Umbilical cord (tissue), 2 donors: ENCODE results near the gene RAB44. TPM values are rescaled to one million over a fixed set of nuclear protein-coding genes. Genes with fewer than 3 reads are reported as not detected.

ENCODE experiments used
- DNase-seq: peaks from one replicate; pipeline ENCODE4 v3.0.0-alpha.2; 2015; ENCODE audit warnings: low spot score
- total RNA-seq: library from RNA; depleted of rRNA; stranded (reverse); fragments of >200 nt; gene quantifications from one replicate; pipeline ENCODE4 v1.2.3, GENCODE V29; 2014; ENCODE audit warnings: low replicate concordance; ENCODE audit not compliant: insufficient read depth

RAB44 gene
- total RNA-seq, 1 donor from 2014 or later: not detected

GRCh38 chr6:36666826-36667591, 30.6 kb upstream of the RAB44 start:
- peak; percentile 71 for DNase-seq

- no peak for DNase-seq
Observed at GRCh38 chr6:36668591-36668990, 29.0 kb upstream of the RAB44 start.

DNA sequence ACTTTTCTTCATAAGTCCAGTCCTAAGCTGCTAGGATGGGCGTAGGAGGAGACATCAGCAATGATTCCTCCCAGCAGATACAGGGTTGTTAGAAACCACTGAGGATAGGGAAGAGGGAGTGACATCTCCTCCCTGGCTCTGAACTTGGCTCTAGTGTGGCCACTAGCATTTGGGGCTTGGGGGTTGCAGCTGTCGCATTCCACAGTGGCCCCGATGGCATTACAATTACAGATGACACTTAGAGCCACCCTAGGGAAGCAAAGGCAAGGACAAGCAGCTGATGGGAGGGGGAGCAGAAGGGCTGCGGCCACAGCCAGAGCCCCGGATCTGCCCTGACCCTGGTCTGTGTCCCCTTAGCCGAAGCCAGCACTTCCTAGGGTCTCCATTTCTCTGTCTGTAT, 28.6 kb upstream of the RAB44 start:
- DNase-seq: no peak

DNA sequence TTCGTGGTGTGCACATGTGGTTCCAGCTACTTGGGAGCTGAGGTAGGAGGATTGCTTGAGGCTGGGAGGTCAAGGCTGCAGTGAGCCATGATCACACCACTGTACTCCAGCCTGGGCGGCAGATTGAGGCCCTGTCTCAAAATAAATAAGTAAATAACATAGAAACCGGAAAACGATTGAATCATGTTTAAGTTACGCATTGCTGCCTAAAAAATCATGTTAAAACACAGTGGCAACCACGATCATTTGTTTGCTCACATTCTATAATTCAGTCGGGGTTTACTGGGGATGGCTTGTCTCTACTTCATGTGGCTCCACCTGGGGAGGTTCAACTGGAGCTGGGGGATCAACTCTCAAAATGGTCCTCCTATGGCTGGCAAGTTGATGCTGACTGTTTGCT, 27.4 kb upstream of the RAB44 start:
- DNase-seq: no peak

DNA sequence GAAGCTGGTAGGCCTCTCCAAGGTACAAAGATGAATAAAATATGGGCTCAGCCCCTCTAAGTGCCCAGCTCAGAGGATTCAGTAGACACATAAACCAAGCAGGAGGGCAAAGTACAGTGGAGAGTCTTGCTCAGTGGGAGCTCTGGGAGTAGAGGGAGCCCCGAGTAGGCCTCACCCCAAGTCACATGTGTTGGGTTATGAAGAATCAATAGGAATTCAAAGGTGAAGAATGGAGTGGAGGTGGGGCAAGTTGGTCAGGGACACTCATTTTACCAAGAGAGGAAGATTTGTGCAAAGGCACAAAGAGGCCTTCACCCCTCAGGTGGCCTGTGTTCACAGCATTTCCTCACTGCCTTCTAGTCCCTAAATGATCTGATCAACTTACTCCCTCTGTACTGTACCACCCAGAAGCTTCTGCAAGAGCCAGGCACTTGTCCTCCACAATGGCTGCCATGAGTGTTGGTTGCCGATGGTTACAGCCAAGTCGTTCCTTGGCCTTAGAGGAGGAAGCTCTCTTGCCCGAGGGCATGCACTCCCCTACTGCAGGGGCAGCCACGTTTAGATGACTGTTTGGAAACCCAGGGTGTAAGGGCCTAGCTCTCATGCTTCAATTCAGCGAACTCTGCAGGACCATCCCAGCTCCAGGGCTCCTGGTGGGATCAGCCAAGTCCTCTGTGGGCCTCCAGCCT, 25.8 kb upstream of the RAB44 start:
- DNase-seq: no peak

DNA sequence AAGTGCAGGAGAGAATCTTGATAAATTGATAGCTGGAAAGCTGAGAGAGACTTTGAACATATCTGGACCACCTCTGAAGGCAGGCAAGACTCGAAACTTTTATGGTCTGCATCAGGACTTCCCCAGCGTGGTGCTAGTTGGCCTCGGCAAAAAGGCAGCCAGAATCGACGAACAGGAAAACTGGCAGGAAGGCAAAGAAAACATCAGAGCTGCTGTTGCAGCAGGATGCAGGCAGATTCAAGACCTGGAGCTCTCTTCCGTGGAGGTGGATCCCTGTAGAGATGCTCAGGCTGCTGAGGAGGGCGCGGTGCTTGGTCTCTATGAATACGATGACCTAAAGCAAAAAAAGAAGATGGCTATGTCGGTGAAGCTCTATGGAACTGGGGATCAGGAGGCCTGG, 23.7 kb upstream of the RAB44 start:
- no peak for DNase-seq

DNA sequence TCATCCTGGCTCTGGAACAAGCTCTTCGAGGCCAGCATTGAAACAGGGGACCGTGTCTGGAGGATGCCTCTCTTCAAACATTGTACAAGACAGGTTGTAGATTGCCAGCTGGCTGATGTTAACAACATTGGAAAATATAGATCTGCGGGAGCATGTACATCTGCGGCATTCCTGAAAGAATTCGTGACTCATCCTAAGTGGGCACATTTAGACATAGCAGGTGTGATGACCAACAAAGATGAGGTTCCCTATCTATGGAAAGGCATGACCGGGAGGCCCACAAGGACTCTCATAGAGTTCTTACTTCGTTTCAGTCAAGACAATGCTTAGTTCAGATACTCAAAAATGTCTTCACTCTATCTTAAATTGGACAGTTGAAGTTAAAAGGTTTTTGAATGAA, 22.7 kb upstream of the RAB44 start:
- no peak for DNase-seq

DNA sequence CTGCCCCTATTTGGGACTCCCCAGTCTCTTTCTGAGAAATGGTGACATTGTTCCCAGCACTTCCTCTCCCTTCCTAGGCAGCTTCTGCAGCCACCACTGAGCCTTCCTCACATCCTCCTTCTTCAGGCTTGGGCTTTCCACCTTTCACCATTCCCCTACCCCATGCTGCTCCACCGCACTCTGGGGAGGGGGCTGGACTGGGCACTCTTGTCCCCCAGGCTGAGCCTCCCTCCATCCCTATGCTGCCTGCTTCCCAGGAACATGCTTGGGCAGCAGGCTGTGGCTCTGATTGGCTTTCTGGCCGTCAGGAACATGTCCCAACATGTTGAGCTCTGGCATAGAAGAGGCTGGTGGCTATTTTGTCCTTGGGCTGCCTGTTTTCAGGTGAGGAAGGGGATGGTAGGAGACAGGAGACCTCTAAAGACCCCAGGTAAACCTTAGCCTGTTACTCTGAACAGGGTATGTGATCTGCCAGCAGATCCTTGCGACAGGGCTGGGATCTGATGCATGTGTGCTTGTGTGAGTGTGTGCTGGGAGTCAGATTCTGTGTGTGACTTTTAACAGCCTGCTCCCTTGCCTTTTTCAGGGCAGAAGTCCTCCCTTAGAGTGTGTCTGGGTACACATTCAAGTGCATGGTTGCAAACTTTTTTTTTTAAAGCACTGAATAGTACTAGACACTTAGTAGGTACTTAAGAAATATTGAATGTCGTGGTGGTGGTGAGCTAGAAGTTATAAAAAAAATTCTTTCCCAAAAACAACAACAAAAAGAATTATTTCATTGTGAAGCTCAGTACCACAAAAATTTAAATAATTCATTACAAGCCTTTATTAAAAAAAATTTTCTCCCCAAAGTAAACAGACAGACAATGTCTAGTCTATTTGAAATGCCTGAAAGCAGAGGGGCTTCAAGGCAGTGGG, 21.2 kb upstream of the RAB44 start:
- DNase-seq: no peak

DNA sequence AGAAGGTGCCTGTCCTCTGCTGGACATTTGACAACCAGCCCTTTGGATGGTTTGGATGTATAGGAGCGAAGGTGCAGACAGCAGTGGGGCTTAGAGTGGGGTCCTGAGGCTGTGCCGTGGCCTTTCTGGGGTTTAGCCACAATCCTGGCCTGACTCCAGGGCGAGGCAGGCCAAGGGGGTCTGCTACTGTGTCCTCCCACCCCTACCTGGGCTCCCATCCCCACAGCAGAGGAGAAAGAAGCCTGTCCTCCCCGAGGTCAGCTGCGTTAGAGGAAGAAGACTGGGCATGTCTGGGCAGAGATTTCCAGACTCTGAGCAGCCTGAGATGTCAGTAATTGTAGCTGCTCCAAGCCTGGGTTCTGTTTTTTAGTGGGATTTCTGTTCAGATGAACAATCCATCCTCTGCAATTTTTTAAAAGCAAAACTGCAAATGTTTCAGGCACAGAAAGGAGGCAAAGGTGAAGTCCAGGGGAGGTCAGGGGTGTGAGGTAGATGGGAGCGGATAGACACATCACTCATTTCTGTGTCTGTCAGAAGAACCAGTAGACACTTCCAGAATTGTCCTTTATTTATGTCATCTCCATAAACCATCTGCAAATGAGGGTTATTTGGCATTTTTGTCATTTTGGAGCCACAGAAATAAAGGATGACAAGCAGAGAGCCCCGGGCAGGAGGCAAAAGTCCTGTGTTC, 20.4 kb upstream of the RAB44 start:
- peak; percentile 57 for DNase-seq

- no peak for DNase-seq
Observed at GRCh38 chr6:36677753-36678487, 19.7 kb upstream of the RAB44 start.

DNA sequence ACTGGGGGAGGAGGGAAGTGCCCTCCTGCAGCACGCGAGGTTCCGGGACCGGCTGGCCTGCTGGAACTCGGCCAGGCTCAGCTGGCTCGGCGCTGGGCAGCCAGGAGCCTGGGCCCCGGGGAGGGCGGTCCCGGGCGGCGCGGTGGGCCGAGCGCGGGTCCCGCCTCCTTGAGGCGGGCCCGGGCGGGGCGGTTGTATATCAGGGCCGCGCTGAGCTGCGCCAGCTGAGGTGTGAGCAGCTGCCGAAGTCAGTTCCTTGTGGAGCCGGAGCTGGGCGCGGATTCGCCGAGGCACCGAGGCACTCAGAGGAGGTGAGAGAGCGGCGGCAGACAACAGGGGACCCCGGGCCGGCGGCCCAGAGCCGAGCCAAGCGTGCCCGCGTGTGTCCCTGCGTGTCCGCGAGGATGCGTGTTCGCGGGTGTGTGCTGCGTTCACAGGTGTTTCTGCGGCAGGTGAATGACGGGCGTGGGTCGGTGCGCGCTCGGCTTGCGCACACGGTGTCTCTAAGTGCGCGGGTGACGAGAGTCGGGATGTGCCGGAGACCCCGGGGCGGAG, 19.1 kb upstream of the RAB44 start, which contains the start of gene CDKN1A:
Gene CDKN1A, plus strand, starts transcription at position 227 of the 555 bp plus-strand sequence. CDS start 5,388 bp downstream, outside the sequence.
- peak; percentile 91 for DNase-seq

- DNase-seq: peak; percentile 46
Observed at GRCh38 chr6:36679043-36679833, 18.4 kb upstream of the RAB44 start.

GRCh38 chr6:36682328-36683144, 15.1 kb upstream of the RAB44 start:
- DNase-seq: peak; percentile 61

GRCh38 chr6:36683145-36683655, 14.4 kb upstream of the RAB44 start:
- DNase-seq: no peak

DNA sequence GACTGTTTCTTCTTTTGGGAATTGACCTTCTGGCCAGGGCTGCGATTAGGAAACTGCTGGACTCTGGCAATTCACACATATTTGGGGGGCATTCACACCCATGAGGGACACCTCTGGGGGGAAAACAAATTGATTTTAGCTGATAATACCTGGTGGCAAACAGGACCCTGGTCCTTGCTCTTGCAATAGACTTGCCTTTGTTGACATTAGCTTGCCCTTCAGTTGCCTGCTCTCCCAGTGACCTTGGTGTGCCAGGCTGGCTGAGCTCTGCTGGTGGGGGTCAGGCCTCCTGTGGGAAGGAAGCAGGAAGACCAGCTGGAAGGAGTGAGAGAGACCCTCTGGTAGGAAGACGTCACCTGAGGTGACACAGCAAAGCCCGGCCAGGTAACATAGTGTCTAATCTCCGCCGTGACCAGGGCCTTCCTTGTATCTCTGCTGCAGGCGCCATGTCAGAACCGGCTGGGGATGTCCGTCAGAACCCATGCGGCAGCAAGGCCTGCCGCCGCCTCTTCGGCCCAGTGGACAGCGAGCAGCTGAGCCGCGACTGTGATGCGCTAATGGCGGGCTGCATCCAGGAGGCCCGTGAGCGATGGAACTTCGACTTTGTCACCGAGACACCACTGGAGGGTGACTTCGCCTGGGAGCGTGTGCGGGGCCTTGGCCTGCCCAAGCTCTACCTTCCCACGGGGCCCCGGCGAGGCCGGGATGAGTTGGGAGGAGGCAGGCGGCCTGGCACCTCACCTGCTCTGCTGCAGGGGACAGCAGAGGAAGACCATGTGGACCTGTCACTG, 13.8 kb upstream of the RAB44 start:
- DNase-seq: no peak

DNA sequence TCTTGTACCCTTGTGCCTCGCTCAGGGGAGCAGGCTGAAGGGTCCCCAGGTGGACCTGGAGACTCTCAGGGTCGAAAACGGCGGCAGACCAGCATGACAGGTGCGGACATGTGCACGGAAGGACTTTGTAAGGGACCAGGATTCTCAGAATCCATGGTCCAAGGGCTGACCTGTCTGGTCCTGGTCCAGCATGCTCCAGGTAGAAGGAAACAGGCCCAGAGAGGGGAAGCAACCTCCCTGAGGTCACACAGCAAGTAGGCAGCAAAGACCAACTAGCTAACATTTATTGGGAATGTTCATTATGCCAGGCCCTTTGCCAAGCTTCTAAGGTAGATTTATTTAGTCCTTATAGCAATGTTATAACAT, 13.2 kb upstream of the RAB44 start:
- DNase-seq: no peak

DNA sequence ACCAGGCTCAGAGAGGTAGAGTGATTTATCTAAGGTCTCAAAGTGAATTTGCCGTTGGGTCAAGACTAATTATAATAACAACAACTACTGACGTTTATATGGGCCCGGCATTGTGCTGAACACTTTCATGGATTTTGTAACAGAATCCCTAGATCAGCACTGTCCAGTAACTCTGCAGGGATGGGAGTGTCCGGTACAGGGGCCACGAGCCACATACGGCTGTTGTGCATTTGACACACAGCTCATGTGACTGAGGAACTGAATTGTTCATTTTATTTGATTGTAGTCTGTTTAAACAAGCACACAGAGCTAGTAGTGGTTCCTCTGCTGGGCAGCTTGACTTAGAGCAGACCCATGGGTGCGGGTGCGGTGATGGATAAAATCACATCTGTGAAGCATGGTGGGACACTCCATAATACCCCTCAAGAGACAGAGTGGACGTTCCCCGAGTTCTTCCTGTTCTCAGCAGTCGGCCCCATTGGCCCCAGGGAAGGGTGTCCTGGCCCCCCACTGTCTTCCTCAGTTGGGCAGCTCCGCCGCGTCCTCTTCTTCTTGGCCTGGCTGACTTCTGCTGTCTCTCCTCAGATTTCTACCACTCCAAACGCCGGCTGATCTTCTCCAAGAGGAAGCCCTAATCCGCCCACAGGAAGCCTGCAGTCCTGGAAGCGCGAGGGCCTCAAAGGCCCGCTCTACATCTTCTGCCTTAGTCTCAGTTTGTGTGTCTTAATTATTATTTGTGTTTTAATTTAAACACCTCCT, 12.3 kb upstream of the RAB44 start:
- DNase-seq: no peak
